Glutamatergic neuron (in vitro differentiated cells): ENCODE results near the gene SECTM1. TPM values are rescaled to one million over a fixed set of nuclear protein-coding genes. Genes with fewer than 3 reads are reported as not detected.

Experiments
- DNase-seq: peaks from one replicate; pipeline ENCODE4 v3.0.0; 2022
- H3K27ac Mint-ChIP-seq: one replicate; pipeline ENCODE4 v1.8.0; 2020; ENCODE audit warnings: mild to moderate bottlenecking, mixed read lengths, inconsistent platforms; ENCODE audit not compliant: unreplicated experiment
- H3K27me3 Mint-ChIP-seq: one replicate; pipeline ENCODE4 v1.8.0; 2020; ENCODE audit warnings: mild to moderate bottlenecking, moderate library complexity, mixed read lengths, inconsistent platforms; ENCODE audit not compliant: unreplicated experiment
- H3K36me3 Mint-ChIP-seq: one replicate; pipeline ENCODE4 v1.8.0; 2020; ENCODE audit warnings: mild to moderate bottlenecking, mixed read lengths, inconsistent platforms; ENCODE audit not compliant: unreplicated experiment
- H3K4me1 Mint-ChIP-seq: one replicate; pipeline ENCODE4 v1.8.0; 2020; ENCODE audit warnings: mild to moderate bottlenecking, low read depth, mixed read lengths, inconsistent platforms; ENCODE audit not compliant: unreplicated experiment
- H3K4me3 Mint-ChIP-seq: one replicate; pipeline ENCODE4 v1.8.0; 2020; ENCODE audit warnings: mild to moderate bottlenecking, mixed read lengths, inconsistent platforms; ENCODE audit not compliant: unreplicated experiment
- H3K9me3 Mint-ChIP-seq: one replicate; pipeline ENCODE4 v1.8.0; 2020; ENCODE audit warnings: mild to moderate bottlenecking, moderate library complexity, mixed read lengths, inconsistent platforms; ENCODE audit not compliant: unreplicated experiment
- total RNA-seq: library from RNA; stranded (reverse); fragmentation: NEBNext Ultra II Directional; extraction: Animal tissue kit (Norgen Biotek cat#: 25700); gene quantifications from one replicate; pipeline ENCODE4 v1.2.1, GENCODE V29; 2021; ENCODE audit not compliant: unreplicated experiment
- TF ChIP-seq, protein P1 (sequence below): fragments of 200-600 bp; sonication (generic); IDR thresholded peaks from one replicate; pipeline ENCODE4 v1.5.0; 2021; ENCODE audit not compliant: partially characterized antibody, unreplicated experiment

Gene SECTM1
- total RNA-seq, 1 donor from 2014 or later: 0.29 TPM

DNA sequence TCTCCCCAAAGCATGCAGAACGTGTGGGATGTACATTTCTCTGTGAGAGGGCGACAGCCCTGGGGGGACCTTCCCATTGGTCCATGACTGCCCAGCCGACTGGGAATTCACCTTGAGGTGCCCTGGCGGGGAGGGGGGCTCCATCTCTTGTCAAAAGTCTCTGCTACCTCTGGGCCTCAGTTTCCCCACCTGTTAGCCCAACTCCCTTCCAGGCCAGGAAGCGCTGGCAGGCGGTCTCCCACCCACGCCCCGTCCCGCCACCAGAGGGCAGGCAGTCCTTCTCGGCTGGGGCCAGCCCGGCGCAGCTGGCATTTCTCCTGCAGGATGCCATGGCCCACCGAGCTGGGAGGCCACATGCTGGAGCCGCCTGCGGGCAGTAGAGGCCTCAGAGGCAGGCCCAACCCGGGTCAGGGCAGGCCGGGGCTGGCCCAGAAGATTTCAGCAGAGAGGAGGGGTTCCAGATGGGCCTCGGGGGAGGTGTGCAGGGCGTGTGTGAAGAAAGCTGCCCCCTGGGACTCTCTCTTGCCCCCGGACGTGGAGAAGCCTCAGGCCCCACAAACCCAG lies 32.8 kb downstream of the SECTM1 start:
- no peaks in the 10 kb centered on the region for H3K36me3 Mint-ChIP-seq
- peak; percentile 81 for DNase-seq
- peaks cover 8% of the 10 kb centered on the region for H3K4me1 Mint-ChIP-seq
- peaks cover 3% of the 10 kb centered on the region for H3K9me3 Mint-ChIP-seq
- no peak overlapping the region for H3K27ac Mint-ChIP-seq
- H3K27me3 Mint-ChIP-seq: peaks cover 3% of the 10 kb centered on the region
- no peak overlapping the region for H3K4me3 Mint-ChIP-seq
- TF ChIP-seq, protein P1, sequence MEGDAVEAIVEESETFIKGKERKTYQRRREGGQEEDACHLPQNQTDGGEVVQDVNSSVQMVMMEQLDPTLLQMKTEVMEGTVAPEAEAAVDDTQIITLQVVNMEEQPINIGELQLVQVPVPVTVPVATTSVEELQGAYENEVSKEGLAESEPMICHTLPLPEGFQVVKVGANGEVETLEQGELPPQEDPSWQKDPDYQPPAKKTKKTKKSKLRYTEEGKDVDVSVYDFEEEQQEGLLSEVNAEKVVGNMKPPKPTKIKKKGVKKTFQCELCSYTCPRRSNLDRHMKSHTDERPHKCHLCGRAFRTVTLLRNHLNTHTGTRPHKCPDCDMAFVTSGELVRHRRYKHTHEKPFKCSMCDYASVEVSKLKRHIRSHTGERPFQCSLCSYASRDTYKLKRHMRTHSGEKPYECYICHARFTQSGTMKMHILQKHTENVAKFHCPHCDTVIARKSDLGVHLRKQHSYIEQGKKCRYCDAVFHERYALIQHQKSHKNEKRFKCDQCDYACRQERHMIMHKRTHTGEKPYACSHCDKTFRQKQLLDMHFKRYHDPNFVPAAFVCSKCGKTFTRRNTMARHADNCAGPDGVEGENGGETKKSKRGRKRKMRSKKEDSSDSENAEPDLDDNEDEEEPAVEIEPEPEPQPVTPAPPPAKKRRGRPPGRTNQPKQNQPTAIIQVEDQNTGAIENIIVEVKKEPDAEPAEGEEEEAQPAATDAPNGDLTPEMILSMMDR: peak; percentile 74

DNA sequence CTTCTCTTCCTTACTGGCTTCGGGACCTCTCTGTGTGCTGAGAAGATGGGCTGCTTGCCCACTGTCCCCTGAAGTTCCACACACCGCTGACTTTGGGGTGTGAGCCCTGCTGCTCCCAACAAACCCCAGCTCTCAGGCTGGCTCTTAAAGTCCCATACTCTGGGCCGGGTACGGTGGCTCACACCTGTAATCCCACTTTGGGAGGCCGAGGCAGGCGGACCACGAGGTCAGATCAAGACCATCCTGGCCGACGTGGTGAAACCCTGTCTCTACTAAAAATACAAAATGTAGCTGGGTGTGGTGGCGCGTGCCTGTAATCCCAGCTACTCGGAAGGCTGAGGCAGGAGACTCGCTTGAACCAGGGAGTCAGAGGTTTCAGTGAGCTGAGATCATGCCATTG lies 33.3 kb downstream of the SECTM1 start:
- no peaks in the 10 kb centered on the region for H3K36me3 Mint-ChIP-seq
- no peak for DNase-seq
- TF ChIP-seq, protein P1: no peak
- peaks cover 3% of the 10 kb centered on the region for H3K27me3 Mint-ChIP-seq
- H3K4me1 Mint-ChIP-seq: peaks cover 8% of the 10 kb centered on the region
- no peak overlapping the region for H3K27ac Mint-ChIP-seq
- peaks cover 3% of the 10 kb centered on the region for H3K9me3 Mint-ChIP-seq
- no peak overlapping the region for H3K4me3 Mint-ChIP-seq

DNA sequence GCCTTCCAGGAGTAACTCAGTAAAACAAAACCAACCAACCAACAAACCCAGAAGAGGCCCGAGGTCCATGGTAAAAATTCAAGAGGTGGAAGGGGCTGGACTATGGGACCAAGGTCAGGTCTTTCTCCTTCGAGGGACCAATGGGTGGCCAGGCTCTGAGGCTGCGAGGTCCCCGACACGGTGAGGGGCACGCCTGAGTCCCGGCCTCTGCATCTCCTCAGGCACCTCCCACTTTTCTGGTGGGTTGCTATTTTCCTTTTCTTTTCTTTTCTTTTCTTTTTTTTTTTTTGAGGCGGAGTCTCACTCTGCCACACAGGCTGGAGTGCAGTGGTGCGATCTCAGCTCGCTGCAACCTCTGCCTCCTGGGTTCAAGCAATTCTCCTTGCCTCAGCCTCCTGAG lies 34.1 kb downstream of the SECTM1 start:
- H3K27ac Mint-ChIP-seq: no peak overlapping the region
- H3K4me3 Mint-ChIP-seq: no peak overlapping the region
- H3K36me3 Mint-ChIP-seq: no peaks in the 10 kb centered on the region
- peaks cover 8% of the 10 kb centered on the region for H3K4me1 Mint-ChIP-seq
- peaks cover 8% of the 10 kb centered on the region for H3K9me3 Mint-ChIP-seq
- peaks cover 3% of the 10 kb centered on the region for H3K27me3 Mint-ChIP-seq
- TF ChIP-seq, protein P1: no peak
- no peak for DNase-seq

DNA sequence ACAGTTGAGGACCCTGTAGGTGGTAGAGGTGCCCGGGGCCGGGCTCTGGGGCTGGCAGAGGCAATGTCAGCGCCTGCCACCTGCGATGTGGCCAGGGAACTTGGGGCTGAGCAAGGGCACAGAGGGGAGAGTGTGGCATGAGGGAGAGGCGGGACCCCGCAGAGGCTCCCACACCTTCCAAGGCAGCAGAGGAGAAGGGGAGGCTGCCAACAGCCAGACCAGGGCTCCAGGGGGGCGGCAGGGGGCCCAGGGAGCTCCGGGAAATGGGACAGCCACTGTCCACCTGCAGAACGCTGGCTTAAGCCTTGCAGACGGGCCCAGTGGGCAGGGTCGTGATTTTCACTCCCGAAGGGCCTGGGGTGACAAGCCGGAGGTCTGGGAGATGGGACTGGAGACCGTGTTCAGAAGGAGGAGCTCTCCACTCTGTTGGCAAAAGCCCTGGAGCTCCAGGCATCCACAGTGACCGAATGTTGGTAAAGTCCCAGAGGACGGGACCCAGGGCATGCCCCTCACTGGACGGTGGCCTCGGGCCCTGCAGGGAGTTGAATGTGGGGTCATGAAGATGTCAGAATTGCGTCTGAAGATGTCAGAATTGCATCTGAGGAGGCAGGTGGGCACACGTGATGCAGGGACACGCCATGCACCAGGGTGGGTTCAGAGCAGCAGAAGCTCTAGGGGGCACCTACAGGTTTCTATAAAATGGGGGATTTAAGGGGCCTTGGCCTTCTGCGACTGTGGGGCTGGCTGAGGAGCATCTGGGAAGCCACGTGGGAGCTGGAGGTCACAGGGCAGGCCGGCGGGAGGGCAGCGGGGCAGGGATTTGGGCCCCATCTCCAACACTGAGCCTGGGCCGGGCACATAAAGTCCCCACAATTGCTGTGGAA lies 34.8 kb downstream of the SECTM1 start:
- TF ChIP-seq, protein P1: no peak
- H3K27ac Mint-ChIP-seq: no peak overlapping the region
- no peak for DNase-seq

More for the DNA sequence above, 34.8 kb downstream of the SECTM1 start:
- Mint-ChIP-seq H3K4me3 (no peak overlapping the region), H3K9me3 (peaks cover 8% of the 10 kb centered on the region), H3K27me3 (peaks cover 3% of the 10 kb centered on the region), H3K4me1 (peaks cover 8% of the 10 kb centered on the region), H3K36me3 (no peaks in the 10 kb centered on the region)
